Kidney (tissue), 14 donors: ENCODE results near the gene PHYKPL. TPM values are rescaled to one million over a fixed set of nuclear protein-coding genes. Genes with fewer than 3 reads are reported as not detected.
A peak's percentile ranks its signal among the peaks of the same experiment; 100 is the strongest.
"Not testable (repeated sequence)": the region's sequence is repeated elsewhere in the genome, so short reads cannot be mapped to it uniquely, and the experiment has no call there.

Experiments used
- DNase-seq, 5 donors: peaks; one replicate each; pipeline ENCODE4 v3.0.0-alpha.2; 2013 to 2020
- FAIRE-seq: peaks from 2 replicates; lab custom pipeline; 2012; peaks lifted over from hg19 to GRCh38; lab: Jason Lieb, UNC
- H3K27ac ChIP-seq, 2 donors: one replicate each; pipeline ENCODE4 v1.7.0; 2013; ENCODE audit warnings: low read depth in 2 of 2, low read length in 2 of 2, inconsistent platforms in 1 of 2
- H3K27me3 ChIP-seq: one replicate; pipeline ENCODE4 v1.7.1; 2013; ENCODE audit warnings: low read length, inconsistent platforms; ENCODE audit not compliant: control insufficient read depth, insufficient read depth
- H3K36me3 ChIP-seq, 3 donors: one replicate each; pipeline versions ENCODE4 v1.7.0 to v1.7.1; 2013; ENCODE audit warnings: low read length in 3 of 3, control low read depth in 1 of 3, inconsistent platforms in 1 of 3; ENCODE audit not compliant: insufficient read depth in 3 of 3, control insufficient read depth in 2 of 3
- H3K4me1 ChIP-seq, 3 donors: one replicate each; pipeline versions ENCODE4 v1.7.0 to v1.7.1; 2013; ENCODE audit warnings: low read length in 3 of 3, inconsistent platforms in 1 of 3, low read depth in 1 of 3; ENCODE audit not compliant: control insufficient read depth in 2 of 3, insufficient read depth in 2 of 3
- H3K4me3 ChIP-seq, 3 donors: one replicate each; pipeline versions ENCODE4 v1.7.0 to v1.8.1; 2013; ENCODE audit warnings: low read length in 3 of 3, control low read depth in 1 of 3, inconsistent platforms in 1 of 3
- H3K9ac ChIP-seq, 3 donors: one replicate each; pipeline versions ENCODE4 v1.7.0 to v1.7.1; 2013; ENCODE audit warnings: low read length in 3 of 3, control low read depth in 1 of 3, inconsistent platforms in 1 of 3
- H3K9me3 ChIP-seq, 3 donors: one replicate each; pipeline versions ENCODE4 v1.7.0 to v1.7.1; 2013; ENCODE audit warnings: low read length in 3 of 3, control low read depth in 1 of 3, inconsistent platforms in 1 of 3; ENCODE audit not compliant: control insufficient read depth in 2 of 3, insufficient read depth in 1 of 3
- CTCF ChIP-seq: IDR thresholded peaks from 3 replicates; pipeline ENCODE4 v1.5.1; 2012; ENCODE audit warnings: mild to moderate bottlenecking, moderate library complexity, borderline replicate concordance; ENCODE audit not compliant: insufficient read depth; ENCODE audit errors: extremely low read depth
- intact Hi-C: fragments of 100-400 bp; cut with DNase I; formaldehyde crosslinking; loops from one replicate; pipeline ENCODE4 v1.11.1; 2022
- polyA plus RNA-seq: library from polyadenylated mRNA; stranded (reverse); fragments of 350-450 nt; fragmentation: Illumina TruSeq; extraction: RNeasy Lipid Tissue Mini Kit (QIAGEN cat#74804); gene quantifications from one replicate; pipeline ENCODE4 v1.2.3, GENCODE V29; 2014; ENCODE audit warnings: low read depth, low replicate concordance; ENCODE audit not compliant: insufficient read depth
- total RNA-seq: library from RNA; stranded (reverse); fragmentation: NEBNext Ultra II Directional; extraction: Animal tissue kit (Norgen Biotek cat#: 25700); gene quantifications from one replicate; pipeline ENCODE4 v1.2.1, GENCODE V29; 2021
- donor health status: control.
- donor health status: control.
- donor health status: control.
- donor health status: control.
- donor health status: control.
- donor health status: DM: yes; HTN: yes; CAD: no.
- donor health status: Normal renal cell carcinoma (clear cell type).

Gene PHYKPL
- total and polyA plus RNA-seq, 2 donors from 2014 or later, result 35.3 to 116 TPM

- no peaks in the 10 kb centered on the region for H3K27me3 ChIP-seq
- DNase-seq, result no peak
- no peak overlapping the region for H3K4me3 ChIP-seq
- no peak for FAIRE-seq
- intact Hi-C loops, result no loop called here
- TF ChIP-seq CTCF, result no peak
- H3K9me3 ChIP-seq, result no peaks in the 10 kb centered on the region
- H3K27ac ChIP-seq, result no peak overlapping the region
- no peaks in the 10 kb centered on the region for H3K36me3 ChIP-seq
- H3K9ac ChIP-seq, result no peak overlapping the region
- H3K4me1 ChIP-seq, result no peaks in the 10 kb centered on the region
Observed at GRCh38 chr5:178198706-178199105, 33.9 kb downstream of the PHYKPL start.

- intact Hi-C loops, FAIRE-seq, H3K4me3 ChIP-seq, H3K9me3 ChIP-seq, H3K36me3 ChIP-seq, H3K27me3 ChIP-seq, H3K27ac ChIP-seq, H3K4me1 ChIP-seq, H3K9ac ChIP-seq, DNase-seq: not testable (repeated sequence)
Observed at GRCh38 chr5:178198151-178198550, 34.5 kb downstream of the PHYKPL start.

GRCh38 chr5:178196986-178197385 lies 35.6 kb downstream of the PHYKPL start:
- no peak overlapping the region for H3K4me3 ChIP-seq
- H3K27me3 ChIP-seq, result no peaks in the 10 kb centered on the region
- intact Hi-C loops, result no loop called here
- H3K36me3 ChIP-seq, result no peaks in the 10 kb centered on the region
- H3K9me3 ChIP-seq, result no peaks in the 10 kb centered on the region
- no peak for FAIRE-seq
- H3K9ac ChIP-seq, result no peak overlapping the region
- peak; percentile 1 for TF ChIP-seq CTCF
- no peak overlapping the region for H3K27ac ChIP-seq
- DNase-seq, result no peak
- no peaks in the 10 kb centered on the region for H3K4me1 ChIP-seq

GRCh38 chr5:178196281-178196812 lies 36.3 kb downstream of the PHYKPL start:
- Histone ChIP-seq H3K9me3 (no peaks in the 10 kb centered on the region), H3K4me3 (no peak overlapping the region), H3K27me3 (no peaks in the 10 kb centered on the region), H3K9ac (no peak overlapping the region), H3K4me1 (no peaks in the 10 kb centered on the region), H3K36me3 (no peaks in the 10 kb centered on the region), H3K27ac (no peak overlapping the region)
- no peak for FAIRE-seq
- intact Hi-C loops, result no loop called here
- TF ChIP-seq CTCF, result no peak
- DNase-seq, result no peak
